Limb (tissue), 2 donors: ENCODE measurements around the gene TXNDC15.
A peak's percentile ranks its signal among the peaks of the same experiment; 100 is the strongest.

Source experiments
- DNase-seq, 2 donors: peaks; one replicate each; pipeline ENCODE4 v3.0.0-alpha.2; 2016; ENCODE audit errors: extremely low spot score in 2 of 2

Gene TXNDC15

DNA sequence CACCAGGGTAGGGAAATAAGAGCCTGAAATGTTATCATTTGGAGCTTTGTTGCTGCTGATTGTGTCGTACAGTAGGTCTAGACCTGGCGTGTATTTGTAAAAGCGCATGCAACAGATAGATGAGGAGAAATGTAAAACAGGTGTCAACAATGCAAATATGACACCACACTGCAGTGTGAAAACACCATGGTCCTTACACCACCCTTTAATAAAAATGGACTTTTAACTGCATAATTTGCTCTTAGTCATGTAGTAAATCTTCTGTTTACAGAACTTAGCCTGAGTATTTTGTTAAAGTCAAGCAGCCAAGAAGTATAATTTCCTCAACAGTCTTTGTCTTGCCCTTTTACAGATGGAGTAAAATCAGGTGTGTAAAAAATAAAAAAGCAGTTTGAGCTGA, 44.7 kb downstream of the TXNDC15 start:
- no peak for DNase-seq

DNA sequence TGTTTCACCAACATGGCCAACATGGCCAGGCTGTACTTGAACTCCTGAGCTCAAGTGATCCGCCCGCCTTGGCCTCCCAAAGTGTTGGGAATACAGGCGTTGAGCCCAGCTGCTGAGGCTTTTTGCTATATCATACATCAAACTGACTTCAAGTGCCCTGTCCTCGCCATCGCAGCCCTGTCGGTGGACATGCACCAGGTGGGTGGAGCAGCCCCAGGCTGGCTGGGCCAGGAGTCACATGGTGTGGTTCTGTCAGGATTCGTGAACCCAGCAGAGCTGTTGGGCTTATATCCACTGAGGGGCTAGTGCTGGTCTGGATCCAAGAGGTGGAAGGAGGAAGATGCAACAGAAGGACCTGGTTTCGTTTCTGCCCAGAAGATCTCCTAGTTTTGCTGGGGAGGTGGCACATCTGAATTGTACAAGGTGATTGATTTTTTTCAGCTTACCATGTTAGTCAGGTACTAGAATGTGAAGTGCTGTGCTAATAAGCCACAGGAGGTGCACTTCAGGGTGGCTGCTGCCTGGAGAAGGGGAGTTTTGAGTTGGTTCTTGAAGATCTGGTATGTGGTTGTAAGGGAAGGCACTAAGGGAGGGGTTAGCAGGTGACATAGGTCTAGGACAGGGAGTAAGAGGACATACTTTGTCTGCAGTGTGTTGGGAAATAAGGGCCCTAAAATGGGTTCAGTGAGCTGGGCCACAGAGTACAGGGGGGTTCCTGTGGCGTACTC, 46.8 kb downstream of the TXNDC15 start:
- DNase-seq: no peak

DNA sequence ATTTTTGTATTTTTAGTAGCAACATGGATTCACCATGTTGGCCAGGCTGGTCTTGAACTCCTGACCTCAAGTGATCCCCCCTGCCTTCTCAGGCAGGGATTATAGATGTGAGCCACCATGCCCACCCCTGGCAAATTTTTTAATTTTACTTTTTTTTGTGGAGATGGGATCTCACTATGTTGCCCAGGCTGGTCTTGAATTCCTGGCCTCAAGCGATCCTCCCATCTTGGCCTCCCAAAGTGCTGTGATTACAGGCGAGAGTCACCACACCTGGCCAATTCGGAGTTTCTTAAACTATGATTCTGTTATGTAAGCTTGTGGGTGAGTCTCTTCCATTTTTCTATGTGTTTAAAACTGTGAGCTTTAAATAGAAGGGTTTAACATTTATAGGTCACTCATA, 58.3 kb downstream of the TXNDC15 start:
- DNase-seq: no peak

DNA sequence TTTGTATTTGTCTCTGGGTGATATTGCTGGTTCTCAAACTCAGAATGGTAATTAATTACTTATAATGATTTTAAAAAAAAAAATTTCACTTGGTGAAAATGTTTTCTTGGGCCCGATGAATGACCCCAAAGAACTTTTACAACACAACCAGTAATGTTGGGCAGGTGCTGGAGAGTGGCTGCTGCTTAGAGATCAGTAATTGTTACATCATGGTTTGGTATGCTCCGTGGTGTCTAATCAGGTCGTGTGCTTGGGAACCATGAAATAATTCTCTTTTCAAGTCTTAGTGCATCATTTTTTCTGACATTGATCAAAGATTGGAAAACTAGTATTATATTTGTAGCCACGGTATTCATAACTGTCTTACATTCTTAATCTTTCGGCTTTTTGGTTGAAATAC, 60.0 kb downstream of the TXNDC15 start:
- DNase-seq: no peak

DNA sequence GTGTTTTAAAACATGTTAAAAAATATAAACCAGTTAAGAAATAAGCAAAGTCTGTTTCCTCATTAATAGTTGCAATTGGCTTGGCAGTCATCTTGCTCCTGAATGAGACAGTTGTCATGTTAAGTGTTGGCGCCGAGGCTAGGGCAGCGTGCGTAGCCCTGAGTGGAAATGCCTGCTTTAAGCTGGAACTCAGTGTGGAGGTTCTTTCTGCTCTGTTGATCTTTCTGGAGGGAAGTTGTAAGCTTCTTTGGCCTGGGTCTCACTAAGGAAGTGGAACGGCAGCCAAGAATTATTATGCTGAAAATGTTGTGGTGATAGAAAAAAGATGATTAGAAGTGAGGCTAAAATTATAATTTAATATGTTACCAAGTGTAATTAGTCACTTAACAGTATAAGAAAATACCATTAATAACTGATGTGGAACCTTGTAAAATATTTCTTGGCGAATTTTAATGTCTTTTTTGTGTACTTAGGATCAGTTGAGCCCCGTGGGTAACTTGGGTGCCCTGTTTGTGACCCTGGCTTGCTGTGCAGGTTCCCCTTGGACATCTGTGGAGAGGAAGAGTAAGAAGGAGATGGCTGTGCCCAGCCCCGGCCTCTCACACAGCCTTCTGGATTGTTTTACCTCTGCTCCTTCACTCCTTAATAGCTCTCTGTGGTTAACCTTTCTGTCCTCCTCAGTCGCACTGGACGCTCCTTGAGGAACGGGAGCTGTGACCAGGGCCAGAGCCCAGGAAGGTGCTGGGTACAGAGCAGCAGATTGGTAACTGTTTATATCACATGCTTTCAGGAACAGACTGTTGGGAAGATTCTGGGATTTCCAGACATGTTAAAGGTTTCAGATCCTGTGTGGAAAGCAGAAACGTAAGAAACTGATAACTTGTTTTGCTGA, 61.8 kb downstream of the TXNDC15 start:
- peak in 1 of 2 donors; percentile 13 for DNase-seq

DNA sequence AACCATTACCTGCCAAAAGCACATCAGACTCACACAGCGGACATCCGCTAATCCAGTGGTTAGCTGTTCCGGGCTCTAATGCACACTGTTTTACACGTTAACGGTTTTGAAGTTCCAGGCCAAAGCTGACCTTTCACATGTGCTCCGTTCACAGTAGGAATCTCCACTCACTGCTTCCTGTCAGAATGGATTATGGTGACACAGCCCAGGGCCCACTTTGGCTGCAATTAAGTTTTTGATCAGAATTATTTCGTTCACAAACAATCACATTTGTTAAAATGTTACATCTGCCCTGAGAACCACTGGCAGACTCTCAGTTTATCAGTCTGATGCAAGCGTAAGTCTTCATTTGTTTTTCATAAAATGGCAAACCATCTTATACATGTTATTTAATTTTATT, 63.4 kb downstream of the TXNDC15 start:
- no peak for DNase-seq

DNA sequence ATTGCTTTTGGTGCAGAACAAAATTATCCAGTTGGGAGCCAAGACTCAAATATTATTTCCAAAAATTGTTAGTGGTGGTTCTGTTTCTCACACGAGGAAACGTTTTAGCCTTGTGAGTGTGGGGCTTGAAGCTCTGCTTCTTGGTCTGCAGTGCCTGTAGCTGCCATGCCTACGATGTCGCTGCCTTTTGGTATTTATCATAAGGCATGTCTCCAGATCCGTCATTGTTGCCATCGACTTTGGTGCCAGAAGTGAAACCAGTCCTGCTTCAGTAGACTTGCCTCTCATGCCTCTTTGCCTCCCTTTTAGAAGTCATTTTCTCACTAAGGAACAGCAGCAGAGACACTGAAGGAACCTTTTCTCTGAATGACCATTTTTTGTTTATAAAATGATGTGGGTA, 63.9 kb downstream of the TXNDC15 start:
- no peak for DNase-seq

DNA sequence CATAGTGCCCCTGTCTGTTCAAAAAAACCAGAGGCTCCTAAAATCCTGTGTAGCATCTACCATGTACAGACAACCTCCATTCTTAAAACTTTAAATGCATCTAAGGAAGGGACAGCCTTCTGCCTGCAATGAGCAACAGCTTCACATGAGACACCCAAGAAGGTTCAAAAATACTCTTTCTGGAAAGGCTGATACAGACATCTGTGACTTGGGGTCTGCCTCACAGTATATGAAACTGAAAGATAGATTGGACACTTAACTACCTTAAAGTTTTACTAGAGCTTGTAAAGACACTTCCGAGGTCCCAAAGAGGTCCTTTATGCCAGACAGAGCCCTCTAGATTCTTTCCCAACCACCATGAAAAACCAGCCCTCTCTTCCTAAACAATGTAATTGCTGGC, 65.3 kb downstream of the TXNDC15 start:
- DNase-seq: no peak

DNA sequence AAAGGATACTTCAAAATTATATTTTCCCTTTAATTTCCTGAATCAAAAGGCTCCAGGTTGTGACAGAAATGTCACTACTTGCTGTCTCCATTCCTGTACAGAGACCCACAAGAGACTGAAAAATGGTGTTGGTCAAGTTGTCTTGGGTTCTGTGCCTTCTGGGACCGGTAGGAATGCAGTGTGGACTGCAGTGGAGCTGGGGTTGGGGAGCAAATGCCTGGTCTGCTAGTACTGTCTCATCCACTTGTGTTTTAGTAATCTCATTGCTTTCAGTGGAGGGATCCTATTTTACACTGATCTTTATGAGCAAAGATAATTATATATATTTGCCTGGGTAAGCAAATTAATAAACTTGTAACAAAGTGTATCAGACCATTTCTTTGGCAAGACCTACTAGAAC, 69.4 kb downstream of the TXNDC15 start:
- no peak for DNase-seq

DNA sequence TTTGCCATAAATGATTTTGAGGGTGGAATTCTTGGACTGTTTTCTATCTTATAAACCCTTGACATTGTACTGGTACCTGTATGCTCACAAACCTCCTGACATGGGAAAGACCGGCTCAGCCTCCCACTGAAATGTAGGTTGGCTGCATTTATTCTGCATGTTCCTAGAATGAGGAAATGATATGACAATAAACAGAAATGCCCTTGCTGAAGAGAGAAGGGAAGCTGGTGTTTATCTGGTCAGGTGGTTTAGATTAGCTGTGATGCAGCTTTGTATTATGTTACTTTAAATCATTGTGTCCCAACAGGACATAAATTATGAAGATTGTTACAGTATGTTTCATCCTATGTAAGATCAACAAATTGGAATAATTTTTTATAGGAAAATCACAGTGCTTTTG, 70.5 kb downstream of the TXNDC15 start:
- DNase-seq: no peak

DNA sequence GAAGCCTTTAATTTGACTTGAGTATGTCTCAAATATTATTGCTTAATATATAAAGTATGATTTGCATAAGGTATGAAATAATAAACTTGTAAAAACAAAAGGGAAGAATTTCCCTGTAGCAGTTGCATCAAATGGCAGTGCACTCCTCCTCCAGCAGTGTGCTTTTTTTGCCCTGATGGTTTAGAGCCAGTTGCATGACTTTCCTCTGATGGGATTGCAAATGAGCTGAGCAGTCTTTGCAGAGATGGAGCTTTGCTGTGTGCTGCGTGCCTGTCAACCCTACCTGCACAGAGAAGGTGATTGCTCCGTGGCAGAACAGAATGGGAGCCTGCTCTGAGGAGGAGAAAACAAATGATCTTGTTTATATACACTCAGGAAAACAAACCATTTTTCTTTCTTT, 70.9 kb downstream of the TXNDC15 start:
- DNase-seq: no peak

DNA sequence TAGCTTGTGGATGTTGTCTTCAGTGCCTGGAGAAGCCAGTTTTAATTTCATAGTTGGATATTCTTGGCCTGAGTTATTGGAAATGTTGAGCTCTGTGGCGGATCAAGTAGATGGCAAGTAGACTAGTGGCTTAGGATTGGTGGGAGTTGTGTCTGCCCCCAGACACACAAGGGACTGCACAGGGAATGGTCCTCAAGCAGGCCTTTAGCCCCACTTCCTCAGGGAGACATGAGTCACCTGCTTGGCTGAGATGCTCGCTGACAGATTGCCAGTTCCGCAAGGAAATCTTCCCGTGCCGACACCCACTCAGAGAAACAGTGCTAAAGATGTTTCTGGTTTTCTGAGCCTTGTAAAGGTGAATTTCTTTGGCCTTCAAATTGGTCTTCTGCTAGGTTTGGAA, 74.7 kb downstream of the TXNDC15 start:
- DNase-seq: no peak

DNA sequence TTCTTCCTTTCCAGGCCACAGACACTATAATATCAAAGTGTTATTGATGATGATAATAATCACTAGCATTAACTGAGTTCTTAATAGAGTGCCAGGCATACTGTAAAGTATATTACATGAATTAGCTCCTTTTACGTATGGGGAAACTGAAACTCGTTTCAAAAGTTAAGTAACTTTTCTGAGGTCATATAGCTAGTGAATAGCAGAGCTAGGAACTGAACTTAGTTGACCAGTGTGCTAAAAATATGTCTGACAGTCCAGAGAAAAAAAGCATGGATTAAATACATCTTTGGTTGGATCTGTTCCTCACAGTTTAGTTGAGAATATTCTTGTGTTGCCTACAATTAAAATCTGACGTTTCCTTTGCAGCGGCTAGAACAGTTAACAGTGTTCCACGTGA, 75.1 kb downstream of the TXNDC15 start:
- no peak for DNase-seq
